Loucy (cell line): ENCODE results near the gene MBP.

Source experiments
- H2AFZ ChIP-seq: fragments of 200-600 bp; sonication (generic); 2 replicates; pipeline ENCODE4 v1.6.0; 2016; ENCODE audit warnings: antibody characterized with exemption, mild to moderate bottlenecking, low read length, moderate library complexity
- H3F3A ChIP-seq: fragments of 200-600 bp; 2 replicates; pipeline ENCODE4 v1.6.0; 2016; ENCODE audit warnings: antibody characterized with exemption, low read depth, mild to moderate bottlenecking
- H3K27me3 ChIP-seq: fragments of 200-600 bp; sonication (generic); 2 replicates; pipeline ENCODE4 v1.6.1; 2014; ENCODE audit warnings: low read length, mild to moderate bottlenecking; ENCODE audit not compliant: insufficient read depth, poor library complexity, severe bottlenecking
- H3K36me3 ChIP-seq: fragments of 200-600 bp; sonication (generic); 2 replicates; pipeline ENCODE4 v1.6.1; 2016; ENCODE audit warnings: low read length; ENCODE audit not compliant: insufficient read depth
- H3K4me1 ChIP-seq: fragments of 200-600 bp; sonication (generic); 2 replicates; pipeline ENCODE4 v1.5.1; 2014; ENCODE audit warnings: low read length, mild to moderate bottlenecking; ENCODE audit not compliant: insufficient read depth, poor library complexity, severe bottlenecking
- H3K4me2 ChIP-seq: fragments of 200-600 bp; sonication (generic); 2 replicates; pipeline ENCODE4 v1.6.0; 2014; ENCODE audit warnings: antibody characterized with exemption, low read length, low read depth, mild to moderate bottlenecking; ENCODE audit not compliant: poor library complexity, severe bottlenecking
- H3K4me3 ChIP-seq: fragments of 200-600 bp; sonication (generic); 2 replicates; pipeline ENCODE4 v1.5.1; 2014; ENCODE audit warnings: low read length, mild to moderate bottlenecking, mixed read lengths; ENCODE audit not compliant: poor library complexity, severe bottlenecking
- H3K79me2 ChIP-seq: fragments of 200-600 bp; sonication (generic); 2 replicates; pipeline ENCODE4 v1.6.1; 2014; ENCODE audit warnings: low read length; ENCODE audit not compliant: insufficient read depth
- H3K9ac ChIP-seq: fragments of 200-600 bp; sonication (generic); 2 replicates; pipeline ENCODE4 v1.6.0; 2014; ENCODE audit warnings: mild to moderate bottlenecking, low read depth, low read length, moderate library complexity; ENCODE audit not compliant: poor library complexity, severe bottlenecking
- H3K9me2 ChIP-seq: fragments of 200-600 bp; sonication (generic); replicated peaks from 2 replicates; pipeline ENCODE4 v1.6.1; 2016; ENCODE audit warnings: low read depth, low read length, mixed read lengths
- H3K9me3 ChIP-seq: fragments of 200-600 bp; sonication (generic); 2 replicates; pipeline ENCODE4 v1.6.1; 2014; ENCODE audit warnings: mild to moderate bottlenecking, antibody characterized with exemption, low read length, low read depth; ENCODE audit not compliant: insufficient read depth
- H4K20me1 ChIP-seq: fragments of 200-600 bp; sonication (generic); 2 replicates; pipeline ENCODE4 v1.6.0; 2014; ENCODE audit warnings: antibody characterized with exemption, low read length, mild to moderate bottlenecking; ENCODE audit not compliant: insufficient read depth, poor library complexity, severe bottlenecking
- CTCF ChIP-seq: fragments of 200-600 bp; sonication (generic); conservative IDR thresholded peaks from 2 replicates; pipeline ENCODE4 v1.5.1; 2014; ENCODE audit warnings: mild to moderate bottlenecking, antibody characterized with exemption, low read length
- EZH2phosphoT487 ChIP-seq: fragments of 200-600 bp; IDR thresholded peaks from 2 replicates; pipeline ENCODE4 v1.6.1; 2018; ENCODE audit warnings: antibody characterized with exemption, mild to moderate bottlenecking, moderate library complexity, borderline replicate concordance

Gene MBP

GRCh38 chr18:77079088-77079487 is 53.5 kb downstream of the MBP start:
- H3K79me2 ChIP-seq, result peaks cover 16% of the 10 kb centered on the region; the same call in 1 of the 2 replicates
- no peak overlapping the region for H2AFZ ChIP-seq

GRCh38 chr18:77078690-77079070 is 53.9 kb downstream of the MBP start:
- H3K9me3 ChIP-seq, result no peaks in the 10 kb centered on the region
- H3K27me3 ChIP-seq, result no peaks in the 10 kb centered on the region
- no peaks in the 10 kb centered on the region for H3F3A ChIP-seq
- no peak overlapping the region for H3K4me3 ChIP-seq
- H3K79me2 ChIP-seq, result peaks cover 16% of the 10 kb centered on the region; the same call in 1 of the 2 replicates
- no peak overlapping the region for H3K9ac ChIP-seq
- peaks cover 31% of the 10 kb centered on the region for H3K4me1 ChIP-seq
- TF ChIP-seq CTCF (no peak), EZH2phosphoT487 (no peak)
- no peaks in the 10 kb centered on the region for H3K36me3 ChIP-seq
- no peak overlapping the region for H3K4me2 ChIP-seq
- H2AFZ ChIP-seq, result no peak overlapping the region
- H4K20me1 ChIP-seq, result no peaks in the 10 kb centered on the region
- H3K9me2 ChIP-seq, result no peaks in the 10 kb centered on the region

More at GRCh38 chr18:77079088-77079487, 53.5 kb downstream of the MBP start:
- Histone ChIP-seq H3K4me3 (no peak overlapping the region), H3K9me3 (no peaks in the 10 kb centered on the region), H3K9ac (no peak overlapping the region), H3K4me2 (no peak overlapping the region), H3K36me3 (no peaks in the 10 kb centered on the region), H4K20me1 (no peaks in the 10 kb centered on the region), H3K27me3 (no peaks in the 10 kb centered on the region), H3F3A (no peaks in the 10 kb centered on the region), H3K9me2 (no peaks in the 10 kb centered on the region), H3K4me1 (peaks cover 35% of the 10 kb centered on the region)
- no peak for TF ChIP-seq EZH2phosphoT487
- 0 out of 2 replicates have a peak, but pooled peaks have one; percentile 18 for TF ChIP-seq CTCF

GRCh38 chr18:77077941-77078689 is 54.5 kb downstream of the MBP start:
- Histone ChIP-seq H3K79me2 (peaks cover 14% of the 10 kb centered on the region; the same call in 1 of the 2 replicates), H4K20me1 (no peaks in the 10 kb centered on the region), H3K9me2 (no peaks in the 10 kb centered on the region), H2AFZ (no peak overlapping the region), H3K36me3 (no peaks in the 10 kb centered on the region), H3K9ac (no peak overlapping the region), H3K4me1 (peaks cover 29% of the 10 kb centered on the region), H3K27me3 (no peaks in the 10 kb centered on the region), H3K4me2 (no peak overlapping the region), H3K4me3 (no peak overlapping the region), H3F3A (no peaks in the 10 kb centered on the region), H3K9me3 (no peaks in the 10 kb centered on the region)
- TF ChIP-seq EZH2phosphoT487 (no peak), CTCF (no peak)
